AG09309 (cell line): ENCODE data around the gene SPNS2.

ENCODE experiments used
- DNase-seq: peaks from one replicate; pipeline ENCODE4 v3.0.0-alpha.2; 2010; ENCODE audit warnings: low read depth
- H3K4me3 ChIP-seq: 2 replicates; pipeline ENCODE4 v1.5.1; 2011; ENCODE audit warnings: mild to moderate bottlenecking, low read depth, low read length, moderate library complexity; ENCODE audit not compliant: control insufficient read depth
- CTCF ChIP-seq: IDR thresholded peaks from 2 replicates; pipeline ENCODE4 v1.5.1; 2011; ENCODE audit warnings: mild to moderate bottlenecking, low read depth, low read length, inconsistent platforms; ENCODE audit not compliant: insufficient read depth, control insufficient read depth; ENCODE audit errors: missing control alignments

The SPNS2 gene

DNA sequence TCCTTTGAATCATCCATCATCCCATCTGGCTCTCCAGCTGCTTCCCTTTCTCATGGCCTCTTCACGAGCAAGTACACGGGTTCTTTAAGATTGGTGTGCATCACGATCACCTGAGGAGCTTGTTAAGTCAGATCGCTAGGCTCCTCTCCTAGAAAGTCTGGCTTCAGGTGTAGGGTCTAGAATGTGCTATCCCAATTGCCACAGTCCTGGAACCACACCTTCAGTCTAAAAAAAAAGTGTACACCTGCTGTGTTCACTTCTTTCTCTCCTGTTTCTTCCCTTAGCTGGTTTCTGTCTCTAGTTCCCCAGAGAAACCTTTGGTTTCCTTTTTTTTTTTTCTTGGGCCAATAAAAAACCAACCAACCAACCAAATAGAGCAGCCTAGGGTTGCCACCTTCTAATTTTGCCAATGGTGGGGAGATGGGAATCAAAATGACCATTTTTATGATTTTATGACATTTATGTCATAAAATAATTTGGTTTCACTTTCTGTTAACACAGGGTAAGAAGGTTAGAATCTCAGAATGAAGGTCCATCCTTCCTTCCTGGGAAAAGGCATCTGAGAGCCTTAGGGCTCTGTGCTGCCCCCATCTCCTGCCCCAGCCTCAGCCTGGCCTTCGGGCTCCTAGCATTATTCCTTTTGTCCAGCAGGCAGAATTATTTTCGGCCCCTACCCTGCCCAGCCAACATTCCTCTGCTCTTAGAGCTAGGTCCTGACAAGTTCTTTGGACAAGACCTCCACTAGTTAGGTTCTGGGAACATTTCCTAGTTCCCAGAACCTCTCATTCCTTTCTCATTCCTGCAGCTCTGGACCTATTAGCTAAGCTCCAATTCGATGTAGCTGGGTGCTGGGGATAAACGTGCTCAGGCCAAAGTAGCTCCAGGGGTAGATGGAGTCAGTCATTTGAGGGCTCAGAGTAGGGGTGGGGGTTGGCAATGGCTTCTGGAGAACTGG, 63.6 kb downstream of the SPNS2 start:
- DNase-seq: no peak
- TF ChIP-seq CTCF: no peak
- no peak overlapping the region for H3K4me3 ChIP-seq

DNA sequence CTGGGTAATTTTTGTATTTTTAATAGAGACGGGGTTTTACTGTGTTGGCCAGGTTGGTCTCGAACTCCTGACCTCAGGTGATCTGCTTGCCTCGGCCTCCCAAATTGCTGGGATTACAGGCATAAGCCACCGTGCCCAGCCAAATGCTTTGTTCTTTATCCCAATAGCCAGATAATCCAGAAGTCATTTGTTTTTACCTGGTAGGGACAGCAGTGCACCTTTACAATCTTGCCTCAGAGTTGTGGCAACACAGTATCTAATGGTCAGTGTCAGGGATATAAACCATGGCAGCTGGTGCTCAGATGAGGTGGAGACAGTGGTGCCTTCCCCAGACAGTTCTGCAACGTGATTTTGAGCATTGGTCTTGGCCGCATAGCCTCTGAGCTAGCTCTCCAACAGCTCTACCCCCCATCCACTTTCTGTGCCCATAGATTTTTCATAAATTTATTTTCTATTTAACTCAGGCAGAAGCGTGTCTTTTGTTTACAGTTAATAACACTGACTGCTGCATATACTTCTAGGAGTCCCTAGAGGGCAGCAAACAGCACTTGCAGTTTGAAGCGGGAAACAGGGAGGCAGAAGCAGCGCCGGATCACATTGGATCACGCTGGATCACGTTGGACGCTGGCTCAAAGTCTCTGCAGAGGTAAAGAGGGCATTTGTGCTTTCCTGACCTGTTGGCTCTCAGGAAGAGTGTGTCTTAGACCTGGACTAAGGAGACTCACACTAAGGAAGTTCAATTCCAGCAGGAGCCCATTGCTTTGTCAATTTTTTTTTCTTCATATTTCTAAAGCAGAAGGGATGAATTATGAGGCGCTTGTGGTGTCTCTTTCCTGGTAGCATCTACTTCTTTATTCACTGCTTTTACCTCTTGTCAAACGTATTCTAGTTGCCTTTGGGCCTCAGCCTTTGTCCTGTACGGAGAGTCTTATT, 66.8 kb downstream of the SPNS2 start:
- TF ChIP-seq CTCF: peak; percentile 90
- peak; percentile 25 for DNase-seq
- H3K4me3 ChIP-seq: no peak overlapping the region

DNA sequence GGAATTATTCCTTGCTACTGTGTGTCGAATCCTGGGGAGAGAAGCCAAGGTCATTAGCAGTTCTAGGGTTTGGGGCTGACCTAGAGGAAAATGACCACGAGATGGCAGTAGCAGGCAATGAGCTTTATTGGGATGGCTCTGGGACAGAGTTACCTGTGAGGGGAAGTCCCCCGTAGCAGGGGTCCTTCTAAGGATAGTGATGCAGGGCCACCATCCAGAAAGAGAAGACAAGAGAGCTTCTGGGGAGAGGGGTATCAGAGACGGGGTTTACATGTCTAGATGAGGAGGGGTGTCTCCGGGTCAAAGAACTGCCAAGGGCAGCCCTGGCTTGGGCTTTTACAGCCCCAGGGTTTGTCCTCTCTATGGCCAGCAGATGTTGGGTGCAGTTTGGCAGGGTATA, 68.1 kb downstream of the SPNS2 start:
- no peak for DNase-seq
- no peak overlapping the region for H3K4me3 ChIP-seq
- TF ChIP-seq CTCF: peak; percentile 83

DNA sequence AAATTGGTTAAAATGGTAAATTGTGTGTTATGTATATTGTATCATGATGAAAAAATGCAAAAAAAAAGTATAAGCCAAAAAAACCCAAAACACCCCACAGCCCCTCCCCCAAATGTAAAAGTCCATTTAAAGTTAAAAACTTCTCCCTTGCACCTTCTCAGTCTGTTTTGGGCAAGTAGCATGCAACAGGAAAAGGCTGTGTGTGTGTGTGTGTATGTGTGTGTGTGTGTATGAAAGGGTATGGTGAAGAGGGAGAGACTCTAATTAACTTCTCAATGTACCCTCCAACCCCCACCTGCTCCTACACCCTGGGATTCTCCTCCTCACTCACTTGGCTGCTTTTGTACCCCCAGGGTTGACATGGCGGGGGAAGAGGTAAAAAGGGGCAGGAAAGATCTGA, 70.9 kb downstream of the SPNS2 start:
- H3K4me3 ChIP-seq: no peak overlapping the region
- TF ChIP-seq CTCF: no peak
- no peak for DNase-seq

DNA sequence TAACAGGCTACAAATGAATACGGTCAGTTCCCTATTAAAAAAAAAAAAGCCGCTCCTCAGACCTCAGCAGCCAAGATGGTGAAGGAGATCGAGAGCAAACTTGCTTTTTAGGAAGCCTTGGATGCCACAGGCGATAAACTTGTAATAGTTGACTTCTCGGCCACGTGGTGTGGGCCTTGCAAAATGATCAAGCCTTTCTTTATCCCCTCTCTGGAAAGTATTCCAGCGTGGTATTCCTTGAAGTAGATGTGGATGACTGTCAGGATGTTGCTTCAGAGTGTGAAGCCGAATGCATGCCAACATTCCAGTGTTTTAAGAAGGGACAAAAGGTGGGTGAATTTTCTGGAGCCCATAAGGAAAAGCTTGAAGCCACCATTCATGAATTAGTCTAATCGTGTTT, 73.5 kb downstream of the SPNS2 start:
- TF ChIP-seq CTCF: no peak
- no peak for DNase-seq
- no peak overlapping the region for H3K4me3 ChIP-seq

GRCh38 chr17:4573115-4573514, 74.4 kb downstream of the SPNS2 start:
- no peak overlapping the region for H3K4me3 ChIP-seq
- no peak for TF ChIP-seq CTCF
- DNase-seq: no peak
